Islet precursor cell (in vitro differentiated cells): ENCODE measurements around the gene RET.

Source experiments
- DNase-seq: peaks from one replicate; pipeline ENCODE4 v3.0.0-alpha.2; 2018

The RET gene

GRCh38 chr10:43076876-43077420 is at the start of gene RET:
Gene RET, plus strand, starts transcription at chr10:43077069. Its CDS starts 190 bp downstream, at chr10:43077259.
- peak; percentile 69 for DNase-seq

GRCh38 chr10:43027331-43027955 is 49.4 kb upstream of the RET start:
- DNase-seq = no peak

GRCh38 chr10:43028143-43028542 is 48.7 kb upstream of the RET start:
- no peak for DNase-seq

- DNase-seq = no peak
Observed at GRCh38 chr10:43029043-43029442, 47.8 kb upstream of the RET start.

GRCh38 chr10:43032613-43033012 is 44.3 kb upstream of the RET start:
- DNase-seq = no peak

- no peak for DNase-seq
Observed at GRCh38 chr10:43035800-43036199, 41.1 kb upstream of the RET start.

- peak; percentile 37 for DNase-seq
Observed at GRCh38 chr10:43036481-43037428, 40.1 kb upstream of the RET start.

GRCh38 chr10:43037440-43037839 is 39.4 kb upstream of the RET start:
- DNase-seq = peak; percentile 31

- DNase-seq = no peak
Observed at GRCh38 chr10:43037942-43038782, 38.7 kb upstream of the RET start.

- DNase-seq = peak; percentile 49
Observed at GRCh38 chr10:43038783-43039623, 37.9 kb upstream of the RET start.

- DNase-seq = peak; percentile 41
Observed at GRCh38 chr10:43039624-43040481, 37.0 kb upstream of the RET start.

- DNase-seq = peak; percentile 40
Observed at GRCh38 chr10:43040482-43041256, 36.2 kb upstream of the RET start.

GRCh38 chr10:43041422-43042342 is 35.2 kb upstream of the RET start:
- peak; percentile 35 for DNase-seq

- peak; percentile 47 for DNase-seq
Observed at GRCh38 chr10:43042503-43043341, 34.1 kb upstream of the RET start.

GRCh38 chr10:43043342-43043772 is 33.5 kb upstream of the RET start:
- DNase-seq = peak; percentile 47

- DNase-seq = peak; percentile 53
Observed at GRCh38 chr10:43043773-43044447, 33.0 kb upstream of the RET start.

- peak; percentile 48 for DNase-seq
Observed at GRCh38 chr10:43044448-43044921, 32.4 kb upstream of the RET start.
